HuH-7 (cell line): ENCODE results near the gene ZFP36L2.

Experiments used
- DNase-seq: peaks from one replicate; pipeline ENCODE4 v3.0.0; 2011; ENCODE audit warnings: low spot score

ZFP36L2 gene

DNA sequence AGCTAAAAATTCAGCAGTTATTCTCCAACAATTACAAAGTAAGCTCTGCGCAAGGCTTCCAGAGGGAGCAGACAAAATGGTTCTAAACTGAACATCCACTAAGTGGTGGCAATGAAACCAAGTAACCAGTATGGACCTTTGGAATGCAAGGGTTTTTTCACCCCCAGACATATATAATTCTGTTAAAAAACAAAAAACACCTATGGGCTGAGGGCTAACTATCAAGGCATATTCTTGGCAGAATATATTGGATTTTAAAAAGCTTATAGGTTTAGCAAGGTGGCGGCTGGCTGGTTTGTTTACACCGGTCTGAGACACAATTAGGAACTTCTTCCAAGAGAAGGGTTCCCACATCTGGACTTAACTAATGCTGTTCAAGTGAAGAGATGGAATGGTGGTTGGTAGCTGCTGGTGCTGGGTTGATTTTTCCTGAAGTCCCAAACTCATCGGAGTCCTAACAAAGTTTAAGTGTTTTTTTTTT lies 2.8 kb downstream of the ZFP36L2 start:
- DNase-seq = no peak

DNA sequence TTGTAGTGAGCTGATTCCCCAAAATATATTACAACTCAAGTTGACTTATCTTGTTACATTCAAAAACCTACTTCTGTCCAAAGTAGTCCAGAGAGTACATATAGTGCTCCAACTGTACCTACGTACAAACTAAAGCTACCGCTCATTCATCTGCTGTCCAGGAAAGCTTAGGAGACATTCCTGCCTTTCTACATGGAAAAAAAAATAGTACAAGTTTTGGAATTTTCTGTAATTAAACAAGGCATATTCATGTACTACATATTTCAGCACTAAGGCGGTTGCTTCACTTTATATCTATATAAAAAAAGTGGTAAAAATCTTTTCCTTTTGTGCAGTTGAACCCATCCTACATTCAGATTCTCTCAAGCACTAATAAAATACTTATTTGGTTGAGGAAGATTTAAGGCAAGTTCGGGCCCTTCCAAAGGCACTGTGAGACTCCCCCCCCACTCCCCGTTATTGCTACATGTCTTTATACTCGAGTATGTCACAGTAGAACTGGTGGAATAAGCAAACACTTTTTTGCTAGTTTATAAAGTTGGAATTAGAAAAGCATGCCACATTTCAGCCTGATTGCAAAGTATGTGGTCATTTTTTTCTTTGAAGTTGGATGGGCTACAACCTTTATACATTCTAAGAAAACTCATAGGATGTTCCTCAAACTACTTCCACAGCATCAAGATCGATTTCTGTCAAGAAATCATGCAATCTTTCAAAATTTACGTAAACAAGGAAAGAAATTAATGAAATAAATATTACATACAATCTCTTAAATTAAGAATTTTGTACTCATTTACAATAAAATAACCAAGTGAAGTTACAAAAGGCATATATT lies 3.7 kb downstream of the ZFP36L2 start:
- DNase-seq = no peak

DNA sequence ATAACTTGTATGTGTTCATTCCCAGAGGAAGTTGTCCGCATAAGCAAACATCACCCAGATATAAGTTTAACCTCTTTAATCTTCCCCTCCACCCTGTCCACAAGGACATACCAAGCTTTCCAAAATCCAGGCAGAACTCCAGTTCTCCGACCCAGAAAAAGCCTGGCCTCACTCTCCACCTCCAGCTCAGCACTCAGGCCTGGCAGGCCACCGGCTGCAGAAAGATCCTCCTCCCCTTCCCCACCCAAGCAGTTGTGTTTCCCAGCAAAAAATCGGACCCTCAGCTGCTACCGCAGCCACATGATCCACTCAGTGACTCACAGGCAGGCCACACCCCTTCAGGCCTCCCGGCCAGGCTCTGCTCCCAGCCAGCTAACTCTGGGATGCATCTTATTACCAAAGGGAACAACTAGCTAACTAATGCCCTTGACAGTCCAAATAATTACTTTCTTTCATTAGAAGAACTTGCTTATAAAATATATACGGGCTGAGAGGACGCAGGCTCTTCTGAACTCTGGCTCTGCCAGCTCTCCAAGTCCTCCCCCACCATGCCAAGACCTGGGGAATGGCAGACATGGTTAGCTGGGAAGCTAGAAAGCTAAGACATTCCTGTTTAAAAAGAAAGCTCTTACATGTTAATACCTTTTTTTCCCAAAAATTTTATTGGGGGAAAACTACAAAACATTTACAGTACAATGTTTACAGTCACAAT lies 4.5 kb downstream of the ZFP36L2 start:
- peak; percentile 70 for DNase-seq

- no peak for DNase-seq
Measured at GRCh38 chr2:43221124-43221762, 5.2 kb downstream of the ZFP36L2 start.

GRCh38 chr2:43220760-43221123 lies 5.7 kb downstream of the ZFP36L2 start:
- no peak for DNase-seq

- no peak for DNase-seq
Measured at GRCh38 chr2:43220229-43220751, 6.1 kb downstream of the ZFP36L2 start.

DNA sequence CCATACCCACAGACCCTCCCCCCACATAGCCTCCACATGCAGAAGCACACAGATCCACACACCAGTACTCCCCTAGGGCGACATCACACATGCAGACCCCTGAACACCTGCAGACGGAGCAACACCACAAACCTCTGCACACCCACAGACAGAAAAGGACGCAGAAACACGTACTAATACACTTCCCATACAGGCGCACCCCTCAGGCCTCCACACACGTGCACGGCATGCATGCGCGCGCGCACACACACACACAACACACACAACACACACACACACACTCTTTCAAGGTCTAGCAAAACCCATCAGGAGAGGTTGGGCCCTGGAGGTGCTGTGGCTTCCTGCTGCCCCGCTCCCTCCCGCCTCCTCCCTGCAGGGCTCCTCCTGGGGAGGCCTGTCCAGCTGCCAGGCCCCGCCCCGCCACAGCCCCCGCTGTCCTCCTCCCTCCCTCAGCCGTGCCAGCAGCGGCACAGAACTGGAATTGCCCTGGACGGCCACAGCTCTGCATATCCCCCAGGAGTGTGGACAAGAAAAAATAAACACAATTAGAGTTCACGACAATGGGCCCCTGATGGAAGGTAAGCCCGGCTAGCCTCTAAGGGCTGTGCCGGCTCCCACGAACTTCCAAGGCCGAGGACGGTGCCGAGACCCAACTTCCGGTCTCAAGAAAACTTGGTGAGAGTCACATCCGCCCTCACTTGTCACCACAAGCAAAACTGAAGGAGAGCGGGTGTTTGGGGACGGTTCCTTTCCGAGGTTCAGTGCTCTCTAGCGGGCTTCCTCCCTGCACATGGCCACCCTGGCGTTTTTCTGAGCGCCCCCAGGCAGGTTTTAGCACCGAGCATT lies 6.8 kb downstream of the ZFP36L2 start:
- DNase-seq = peak; percentile 51

GRCh38 chr2:43218702-43219382 lies 7.6 kb downstream of the ZFP36L2 start:
- DNase-seq = no peak

DNA sequence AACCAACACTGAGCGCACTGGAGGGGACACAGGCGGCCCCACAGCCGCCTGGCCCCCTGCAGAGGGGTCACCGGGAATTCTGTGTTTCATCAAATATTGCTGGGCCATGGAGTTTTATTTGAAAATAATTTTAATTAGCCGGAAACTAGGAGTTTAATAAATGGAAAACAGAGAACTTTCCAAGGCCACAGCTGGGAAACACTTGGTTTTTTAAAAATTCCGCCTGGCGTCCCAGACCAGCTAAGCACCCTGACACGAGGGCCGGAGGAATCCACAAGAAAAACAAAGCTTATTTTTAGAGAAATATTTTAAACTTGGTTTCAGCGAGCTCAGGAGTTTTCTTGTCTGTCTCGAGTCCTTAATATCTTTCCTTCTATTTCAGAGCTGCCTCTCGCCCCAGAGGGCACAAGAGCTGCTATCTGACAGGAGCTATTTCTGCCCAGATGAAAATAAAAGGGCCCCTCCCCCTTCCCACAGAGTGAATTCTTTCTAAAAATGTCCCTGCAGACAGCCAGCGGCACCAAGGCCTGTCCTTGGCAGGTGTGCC lies 8.2 kb downstream of the ZFP36L2 start:
- DNase-seq = no peak

GRCh38 chr2:43217228-43218154 lies 8.9 kb downstream of the ZFP36L2 start:
- no peak for DNase-seq

DNA sequence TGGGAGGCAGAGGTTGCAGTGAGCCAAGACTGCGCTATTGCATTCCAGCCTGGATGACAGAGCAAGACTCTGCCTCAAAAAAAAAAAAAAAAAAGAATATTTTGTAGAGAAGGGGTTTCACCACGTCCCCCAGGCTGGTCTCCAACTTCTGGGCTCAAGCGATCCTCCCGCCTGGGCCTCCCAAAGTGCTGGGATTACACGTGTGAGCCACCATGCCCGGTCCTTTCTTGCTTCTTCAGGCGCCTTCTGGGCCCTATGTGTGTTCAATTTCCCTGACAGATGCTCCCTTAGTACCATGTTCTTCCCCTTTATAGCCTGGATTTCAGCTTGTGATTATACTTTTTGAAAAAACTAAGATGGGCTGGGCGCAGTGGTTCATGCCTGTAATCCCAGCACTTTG lies 9.8 kb downstream of the ZFP36L2 start:
- no peak for DNase-seq

DNA sequence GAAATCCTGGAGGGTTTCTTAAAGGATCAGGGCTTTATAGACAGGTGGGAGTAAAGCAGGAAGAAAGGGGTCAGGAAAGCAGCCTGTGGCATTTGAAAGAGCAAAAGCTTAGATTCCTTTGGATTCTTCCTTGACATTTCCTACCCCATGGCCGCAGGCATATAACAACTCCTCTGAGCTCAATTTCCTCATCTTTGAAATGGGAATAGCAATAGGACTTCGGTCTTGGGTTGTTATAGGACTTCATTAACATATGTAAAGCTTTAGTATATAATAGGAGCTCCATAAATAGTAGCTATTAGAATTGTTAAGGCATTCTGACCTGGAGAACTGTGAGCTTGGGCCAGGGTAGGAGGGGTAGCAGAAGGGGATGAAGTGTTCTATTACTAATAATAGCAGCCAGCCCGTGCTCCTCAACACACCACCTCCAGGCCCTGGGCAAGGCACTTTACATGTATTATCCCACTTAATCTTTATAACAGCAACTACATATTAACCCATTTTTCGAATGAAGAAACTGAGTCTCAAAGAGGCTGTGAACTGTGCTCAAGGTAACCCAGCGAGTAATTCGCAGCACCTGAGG lies 10.6 kb downstream of the ZFP36L2 start:
- no peak for DNase-seq

DNA sequence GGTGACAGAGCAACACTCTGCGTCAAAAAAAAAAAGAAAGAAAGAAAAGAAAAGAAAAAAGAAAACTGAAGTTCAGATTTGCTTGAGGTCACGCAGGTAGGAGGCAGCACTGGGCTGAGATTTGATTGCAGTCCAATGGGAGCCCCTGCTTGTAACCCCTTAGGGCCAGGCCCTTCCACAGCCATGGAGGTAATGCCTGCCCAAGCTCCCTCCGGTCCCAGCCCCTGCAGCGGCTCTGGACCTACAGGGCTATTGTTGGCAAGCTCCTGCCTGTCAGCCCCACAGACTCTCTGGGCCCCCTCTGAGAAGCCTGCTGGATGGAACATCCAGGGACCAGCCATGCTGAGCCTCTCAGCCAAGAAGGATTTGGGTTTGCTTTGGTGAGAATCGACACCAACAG lies 12.2 kb downstream of the ZFP36L2 start:
- no peak for DNase-seq

DNA sequence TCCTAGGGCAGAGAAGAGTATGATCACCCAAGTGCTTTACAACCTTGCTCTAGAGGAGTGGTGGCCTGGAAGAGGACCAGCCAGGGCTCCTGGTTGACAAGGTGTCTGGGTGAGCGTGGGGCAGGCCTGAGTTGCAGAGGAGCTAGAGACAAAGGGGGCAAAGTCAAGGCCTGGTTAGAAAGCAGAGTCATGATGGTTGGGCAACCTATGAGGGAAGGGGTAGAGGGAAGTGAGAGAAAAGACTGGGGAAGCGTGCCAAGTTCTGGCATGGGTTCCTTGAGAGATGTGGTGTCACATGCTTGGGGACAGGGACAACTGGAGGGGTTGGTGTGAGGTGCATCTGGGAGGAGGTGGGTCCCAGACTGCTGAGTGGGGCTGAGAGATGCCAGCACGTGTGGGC lies 13.5 kb downstream of the ZFP36L2 start:
- no peak for DNase-seq

DNA sequence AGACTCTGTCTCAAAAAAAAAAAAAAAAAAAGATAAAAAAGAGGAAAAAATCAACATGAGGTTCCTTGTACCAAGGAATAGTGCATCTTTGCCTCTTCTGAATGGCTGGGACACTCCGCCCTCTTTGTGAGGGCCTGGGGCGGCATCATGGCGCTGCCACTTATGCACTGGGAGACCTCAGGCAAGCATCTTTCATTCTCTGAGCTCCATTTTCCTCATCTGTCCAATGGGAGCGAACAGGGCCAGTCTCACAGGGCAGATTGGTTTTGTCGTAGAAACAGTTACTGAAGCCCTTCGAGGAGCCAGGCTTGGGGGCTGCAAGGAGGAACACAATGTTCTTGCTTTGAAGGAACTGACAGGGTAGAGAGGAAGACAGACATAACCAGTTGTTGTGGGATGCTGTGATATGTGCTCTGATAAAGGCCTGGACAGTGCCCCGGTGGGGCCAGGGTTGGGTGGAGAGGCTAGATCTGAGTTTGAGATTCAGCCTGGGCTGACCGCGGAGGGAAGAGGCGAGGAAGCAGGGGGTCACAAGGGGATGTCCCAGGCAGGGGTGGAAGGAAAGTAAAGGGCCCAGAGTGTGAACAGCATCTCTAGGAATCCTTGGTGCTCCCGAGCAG lies 14.1 kb downstream of the ZFP36L2 start:
- no peak for DNase-seq

DNA sequence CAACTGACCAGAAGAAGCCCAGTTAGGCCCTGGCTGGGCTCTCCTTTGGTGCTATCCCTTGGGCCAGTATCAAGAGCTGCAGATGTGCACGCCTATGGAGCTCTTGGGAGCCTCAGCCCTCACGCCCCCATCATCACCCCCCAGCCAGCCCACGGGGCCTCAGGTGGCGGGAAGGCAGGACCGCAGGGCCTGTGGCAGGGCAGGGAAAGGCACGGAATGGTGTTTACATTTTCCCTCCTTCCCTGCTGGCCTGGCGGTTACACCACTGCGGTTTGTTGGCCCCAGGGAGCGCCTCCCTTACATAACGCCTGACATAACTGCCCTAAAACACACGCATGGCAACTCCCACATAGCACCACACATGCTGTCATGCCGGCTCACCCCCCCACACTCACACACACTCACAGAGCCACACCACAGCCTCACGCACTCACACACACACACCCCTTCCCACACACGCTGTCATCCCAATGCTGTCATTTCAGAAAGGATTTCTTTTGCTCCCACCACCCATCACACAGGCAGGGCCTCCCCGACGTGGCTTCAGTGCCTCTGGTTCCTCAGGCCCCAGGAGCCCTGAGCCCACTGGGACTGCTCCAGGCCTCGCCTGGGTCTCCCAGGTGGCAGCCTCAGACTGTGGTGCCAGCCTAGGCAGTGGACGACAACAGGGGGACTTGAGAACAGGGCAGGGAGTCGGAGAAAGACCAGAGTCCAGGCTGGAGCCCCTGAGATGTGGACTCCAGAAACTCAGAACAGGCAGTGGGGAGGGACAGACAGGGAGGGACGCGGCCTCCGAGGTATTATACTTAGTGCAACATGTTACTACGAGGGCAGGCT lies 15.7 kb downstream of the ZFP36L2 start:
- no peak for DNase-seq

DNA sequence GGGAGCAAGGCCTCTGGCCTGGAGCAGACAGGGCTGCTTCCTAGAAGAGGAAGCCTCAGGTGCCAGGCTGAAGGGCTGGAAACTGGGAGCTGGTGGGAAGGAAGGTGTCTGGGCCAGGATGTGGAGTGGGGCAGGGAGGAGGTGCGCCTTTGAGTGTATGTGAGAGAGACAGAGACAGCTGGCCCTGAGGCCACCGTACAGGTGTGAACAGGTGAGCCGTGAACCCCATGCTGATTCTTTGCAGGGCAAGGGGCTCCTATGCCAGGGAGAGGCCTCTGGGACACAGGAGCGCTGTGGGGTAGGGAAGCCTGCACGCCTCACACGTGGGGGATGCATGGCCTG lies 16.3 kb downstream of the ZFP36L2 start:
- no peak for DNase-seq

GRCh38 chr2:43209204-43209717 lies 17.1 kb downstream of the ZFP36L2 start:
- no peak for DNase-seq
